ENCODE data around the gene ZDHHC24.
"Not testable (repeated sequence)": the region's sequence is repeated elsewhere in the genome, so short reads cannot be mapped to it uniquely, and the experiment has no call there.

The ZDHHC24 gene

DNA sequence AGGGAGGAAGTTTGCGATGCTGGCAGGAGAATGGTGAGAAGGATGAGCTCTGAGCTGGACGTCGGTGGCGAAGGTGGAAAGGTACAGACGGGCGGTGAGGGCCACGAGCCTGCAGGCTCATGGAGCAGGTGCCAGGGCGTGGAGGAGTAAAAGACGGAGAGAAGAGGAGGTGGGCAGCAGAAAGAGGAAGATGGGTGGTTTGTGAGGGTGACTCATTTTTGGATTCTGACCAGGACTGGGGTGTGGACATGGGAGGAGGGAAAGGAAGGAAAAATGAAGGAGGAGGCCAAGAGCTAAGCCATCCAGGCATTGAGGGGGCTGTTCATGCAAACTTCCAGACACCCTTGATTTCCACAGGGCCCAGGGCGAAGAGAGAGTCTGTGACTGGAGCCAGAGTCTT, 3.5 kb downstream of the ZDHHC24 start:
- H4K20me1 ChIP-seq: peaks cover 0 to 30% (median 0%) of the 10 kb centered on the region in 11 experiments; a peak in 5 of 22 replicates
- H3K27ac ChIP-seq: peak overlapping the region in 5 of 11 experiments; percentile 25 to 95 (median 92); a peak in 3 of 22 replicates
- H3K9ac ChIP-seq: peak overlapping the region in 10 of 11 experiments; percentile 10 to 98 (median 70); a peak in 13 of 22 replicates
- TF ChIP-seq Cebpa-rat (IDR thresholded peaks at IDR 0.05): no peak
- H3K27me3 ChIP-seq: no peaks in the 10 kb centered on the region
- peaks cover 32 to 59% (median 50%) of the 10 kb centered on the region in 11 experiments for H3K36me3 ChIP-seq
- H3K4me1 ChIP-seq: peaks cover 34 to 50% (median 46%) of the 10 kb centered on the region in 10 experiments
- H3K4me2 ChIP-seq: peak overlapping the region in 9 of 11 experiments; percentile 82 to 99 (median 97); a peak in 14 of 22 replicates
- H3K9me3 ChIP-seq (replicated peaks in 1 of 11): no peaks in the 10 kb centered on the region
- no peak overlapping the region for H3K4me3 ChIP-seq

DNA sequence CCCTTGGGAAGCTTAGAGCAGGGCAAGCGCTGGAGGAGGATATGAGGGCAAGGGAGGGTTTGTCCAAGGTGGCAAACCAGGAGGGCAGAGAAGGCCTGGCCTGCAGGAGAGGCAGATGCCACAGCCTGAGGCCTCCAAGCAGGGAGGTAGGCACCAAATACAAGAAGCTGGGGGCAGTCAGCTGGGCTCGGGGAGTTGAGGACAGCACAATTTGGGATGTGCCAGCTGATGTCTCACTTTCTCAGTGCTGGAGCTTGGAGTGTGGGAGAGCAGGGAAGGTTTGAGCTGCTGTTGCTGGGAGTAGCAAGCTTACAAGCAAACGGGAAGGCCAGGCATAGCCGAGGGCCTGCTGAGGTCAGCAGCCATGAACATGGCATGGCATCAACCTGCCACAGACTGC, 4.0 kb downstream of the ZDHHC24 start:
- H3K4me3 ChIP-seq: no peak overlapping the region
- peaks cover 34 to 46% (median 43%) of the 10 kb centered on the region in 10 experiments for H3K4me1 ChIP-seq
- no peaks in the 10 kb centered on the region for H3K9me3 ChIP-seq (replicated peaks in 1 of 11)
- H3K27me3 ChIP-seq: no peaks in the 10 kb centered on the region
- peak overlapping the region in 4 of 11 experiments; percentile 82 to 99 (median 95); a peak in 6 of 22 replicates for H3K4me2 ChIP-seq
- no peak for TF ChIP-seq Cebpa-rat (IDR thresholded peaks at IDR 0.05)
- peak overlapping the region in 9 of 11 experiments; percentile 10 to 98 (median 47); a peak in 5 of 22 replicates for H3K9ac ChIP-seq
- H3K27ac ChIP-seq: 0 out of 22 replicates have a peak overlapping the region, but pooled peaks of 2 of the 11 experiments have one; percentile 25 to 92
- peaks cover 36 to 63% (median 54%) of the 10 kb centered on the region in 11 experiments for H3K36me3 ChIP-seq
- H4K20me1 ChIP-seq: peaks cover 0 to 30% (median 0%) of the 10 kb centered on the region in 11 experiments; a peak in 5 of 22 replicates

DNA sequence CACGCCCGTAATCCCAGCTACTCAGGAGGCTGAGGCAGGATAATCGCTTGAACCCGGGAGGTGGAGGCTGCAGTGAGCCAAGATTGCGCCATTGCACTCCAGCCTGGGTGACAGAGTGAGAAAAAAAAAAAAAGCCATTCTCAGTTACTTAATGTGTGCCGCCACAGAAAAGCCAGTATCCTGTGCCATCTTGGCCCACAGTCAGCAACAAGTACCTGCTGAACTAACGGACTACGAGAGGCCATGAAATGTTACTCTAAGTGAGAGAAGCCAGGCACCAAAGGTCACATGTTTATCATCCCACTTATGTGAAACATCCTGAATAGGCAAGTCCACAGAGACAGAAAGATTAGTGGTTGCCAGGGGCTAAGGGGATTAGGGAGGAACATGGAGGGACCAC, 5.2 kb downstream of the ZDHHC24 start:
- peaks cover 27 to 38% (median 36%) of the 10 kb centered on the region in 10 experiments for H3K4me1 ChIP-seq
- peaks cover 0 to 30% (median 0%) of the 10 kb centered on the region in 11 experiments; a peak in 5 of 22 replicates for H4K20me1 ChIP-seq
- not testable (repeated sequence) for H3K27ac ChIP-seq; H3K9me3 ChIP-seq (replicated peaks in 1 of 11); H3K4me3 ChIP-seq; H3K27me3 ChIP-seq; H3K9ac ChIP-seq; H3K4me2 ChIP-seq
- H3K36me3 ChIP-seq: peaks cover 49 to 76% (median 66%) of the 10 kb centered on the region in 11 experiments

DNA sequence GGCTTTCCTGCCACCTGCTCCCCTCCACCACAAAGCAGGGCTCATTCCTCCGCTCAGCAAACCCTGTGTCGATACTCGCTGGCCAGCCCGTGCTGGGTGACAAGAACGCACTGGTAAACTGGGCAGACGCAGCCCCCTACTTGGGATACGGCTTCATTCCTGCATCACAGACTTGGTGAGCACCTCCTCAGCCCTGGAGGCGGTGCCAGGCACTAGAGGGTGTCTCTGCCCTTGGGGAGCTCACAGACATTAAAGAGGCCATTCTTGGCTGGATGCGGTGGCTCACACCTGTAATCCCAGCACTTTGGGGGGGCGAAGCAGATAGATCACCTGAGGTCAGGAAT, 6.0 kb downstream of the ZDHHC24 start:
- no peak overlapping the region for H3K4me2 ChIP-seq
- no peaks in the 10 kb centered on the region for H3K27me3 ChIP-seq
- peaks cover 51 to 83% (median 73%) of the 10 kb centered on the region in 11 experiments for H3K36me3 ChIP-seq
- peaks cover 22 to 33% (median 32%) of the 10 kb centered on the region in 10 experiments for H3K4me1 ChIP-seq
- peaks cover 0 to 30% (median 0%) of the 10 kb centered on the region in 11 experiments; a peak in 5 of 22 replicates for H4K20me1 ChIP-seq
- no peaks in the 10 kb centered on the region for H3K9me3 ChIP-seq (replicated peaks in 1 of 11)
- no peak overlapping the region for H3K27ac ChIP-seq
- no peak for TF ChIP-seq Cebpa-rat (IDR thresholded peaks at IDR 0.05)
- 0 out of 22 replicates have a peak overlapping the region, but pooled peaks of 1 of the 11 experiments have one; percentile 9 for H3K9ac ChIP-seq
- no peak overlapping the region for H3K4me3 ChIP-seq

DNA sequence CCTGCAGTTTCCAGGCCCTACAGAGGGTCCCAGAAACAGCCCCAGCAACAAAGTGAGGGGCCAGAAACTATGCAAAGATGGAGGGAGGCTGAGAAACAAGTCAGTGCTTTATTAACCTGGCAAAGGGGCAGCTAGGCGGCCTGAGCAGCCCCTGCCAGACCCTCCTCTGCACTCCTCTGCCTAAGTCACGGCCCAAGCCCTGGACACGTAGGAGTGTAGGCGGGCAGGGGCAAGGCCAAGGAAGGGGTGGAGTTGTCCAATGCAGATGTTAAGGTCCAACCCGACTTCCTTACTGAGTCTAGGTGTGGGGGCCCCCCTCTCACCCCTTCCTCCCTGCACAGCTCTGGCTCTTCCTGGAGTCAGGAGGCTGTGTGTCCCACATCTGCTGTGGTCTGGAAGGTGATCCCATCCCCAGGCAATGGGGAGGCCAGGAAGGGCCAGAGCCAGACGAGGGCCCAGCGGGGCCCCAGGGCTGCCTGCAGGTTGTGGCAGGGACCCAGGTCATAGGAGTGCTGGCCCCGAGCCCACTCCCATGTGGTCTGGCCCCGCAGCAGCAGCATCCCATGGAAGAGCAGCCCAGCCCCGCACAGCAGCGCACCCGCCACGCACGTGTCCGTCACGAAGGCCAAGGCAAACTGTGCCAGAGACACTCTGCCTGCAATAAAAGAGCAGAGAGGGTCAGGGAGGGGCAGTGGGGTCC, 6.5 kb downstream of the ZDHHC24 start:
- peak overlapping the region in 1 of 11 experiments; percentile 7; a peak in 1 of 22 replicates for H3K27ac ChIP-seq

DNA sequence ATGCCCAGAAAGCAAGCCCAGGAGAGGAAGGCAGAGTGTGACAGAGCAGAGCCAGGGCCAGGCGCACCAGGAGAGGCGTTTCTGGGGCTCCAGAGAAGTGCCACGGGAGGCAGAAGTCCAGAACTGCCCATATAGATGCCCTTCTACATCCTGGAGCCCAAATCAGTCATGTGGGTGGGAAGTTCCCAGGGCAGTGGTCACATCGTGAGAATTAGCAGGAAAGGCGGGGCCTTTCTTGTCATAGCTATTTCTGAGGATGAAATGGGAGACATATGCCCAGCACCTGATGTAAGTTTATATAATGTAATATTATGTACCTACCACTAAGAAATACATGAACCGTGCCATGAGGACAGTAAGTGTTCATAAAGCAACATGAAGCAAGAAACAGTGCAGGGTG, 13.1 kb downstream of the ZDHHC24 start:
- no peak for TF ChIP-seq Cebpa-rat (IDR thresholded peaks at IDR 0.05)
- Histone ChIP-seq H3K27ac (no peak overlapping the region), H3K9me3 (replicated peaks in 1 of 11) (no peaks in the 10 kb centered on the region), H3K9ac (peak overlapping the region in 1 of 11 experiments; percentile 31; a peak in 1 of 22 replicates), H3K36me3 (peaks cover 19 to 62% (median 30%) of the 10 kb centered on the region in 11 experiments), H3K27me3 (no peaks in the 10 kb centered on the region), H4K20me1 (peaks cover 0 to 18% (median 0%) of the 10 kb centered on the region in 11 experiments; a peak in 2 of 22 replicates), H3K4me3 (no peak overlapping the region), H3K4me1 (0 out of 20 replicates have a peak, but pooled peaks cover 0 to 5% (median 0%) of the 10 kb centered on the region in 10 experiments), H3K4me2 (no peak overlapping the region)

More for the DNA sequence above, 6.5 kb downstream of the ZDHHC24 start:
- Histone ChIP-seq H3K9ac (no peak overlapping the region), H4K20me1 (peaks cover 0 to 30% (median 0%) of the 10 kb centered on the region in 11 experiments; a peak in 5 of 22 replicates), H3K4me3 (no peak overlapping the region), H3K4me2 (no peak overlapping the region), H3K27me3 (no peaks in the 10 kb centered on the region), H3K4me1 (peaks cover 17 to 28% (median 26%) of the 10 kb centered on the region in 10 experiments), H3K9me3 (replicated peaks in 1 of 11) (no peaks in the 10 kb centered on the region), H3K36me3 (peaks cover 51 to 85% (median 75%) of the 10 kb centered on the region in 11 experiments)
- TF ChIP-seq Cebpa-rat (IDR thresholded peaks at IDR 0.05): no peak

DNA sequence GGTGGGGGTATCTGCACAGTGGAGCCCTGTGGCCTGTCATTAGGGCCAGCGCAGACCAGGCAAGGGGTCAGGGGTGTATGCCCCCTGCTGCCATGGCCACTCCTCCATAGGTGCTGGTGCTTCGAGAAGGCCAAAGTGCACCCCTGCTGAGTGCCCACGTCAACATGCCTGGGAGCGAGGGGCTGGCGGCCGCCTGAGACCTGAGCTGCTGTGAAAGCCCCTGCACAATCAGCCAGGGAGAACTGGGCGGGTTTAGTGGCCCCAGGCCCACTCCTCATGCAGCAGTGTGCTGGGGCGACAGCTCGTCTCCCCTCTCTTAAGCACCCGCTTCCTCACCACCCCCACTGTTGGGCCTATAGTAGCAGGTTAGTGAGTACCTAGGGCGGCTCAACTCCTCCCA, 14.0 kb downstream of the ZDHHC24 start:
- Histone ChIP-seq H3K36me3 (peaks cover 17 to 64% (median 30%) of the 10 kb centered on the region in 11 experiments), H3K27me3 (no peaks in the 10 kb centered on the region), H3K9me3 (replicated peaks in 1 of 11) (no peaks in the 10 kb centered on the region), H3K4me3 (no peak overlapping the region), H3K27ac (no peak overlapping the region), H4K20me1 (peaks cover 0 to 18% (median 0%) of the 10 kb centered on the region in 11 experiments; a peak in 2 of 22 replicates), H3K4me1 (0 out of 20 replicates have a peak, but pooled peaks cover 0 to 5% (median 0%) of the 10 kb centered on the region in 10 experiments), H3K9ac (no peak overlapping the region), H3K4me2 (no peak overlapping the region)
- no peak for TF ChIP-seq Cebpa-rat (IDR thresholded peaks at IDR 0.05)

DNA sequence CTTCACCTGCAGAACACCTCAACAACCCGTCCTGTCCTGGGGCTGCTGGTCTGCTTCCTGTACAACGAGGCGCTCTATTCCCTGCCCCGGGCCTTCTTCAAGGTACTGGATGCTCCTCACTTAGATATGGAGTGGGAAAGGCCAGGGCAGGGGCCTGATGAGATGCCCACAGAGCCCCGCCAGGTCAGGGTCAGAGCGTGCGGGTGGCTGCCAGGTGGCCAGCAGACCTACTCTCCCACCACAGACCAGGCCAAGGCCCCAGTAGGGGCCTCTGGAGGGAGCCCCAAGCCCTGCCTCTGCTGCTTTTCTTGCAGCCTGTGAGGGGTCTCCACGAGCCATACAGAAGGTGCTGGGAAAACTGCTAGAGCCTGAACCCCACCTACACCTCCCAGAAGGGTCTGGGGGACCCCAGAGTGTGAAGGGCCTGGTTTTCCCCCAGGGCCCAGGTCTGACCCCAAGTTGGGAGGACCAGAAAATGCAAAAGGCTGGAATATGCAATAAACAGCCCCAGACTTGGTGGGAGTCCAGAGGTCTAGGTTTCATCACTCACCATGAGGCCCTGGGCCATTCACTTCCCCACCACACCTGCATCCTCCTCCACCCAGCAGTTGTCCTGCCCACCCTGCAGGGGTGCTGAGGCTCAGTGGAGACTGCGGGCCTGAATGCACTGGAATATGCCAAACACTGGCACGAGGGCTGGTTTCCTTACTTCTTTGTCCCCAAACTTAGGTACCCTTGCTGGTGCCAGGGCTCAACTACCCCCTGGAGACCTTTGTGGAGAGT, 14.7 kb downstream of the ZDHHC24 start:
- Histone ChIP-seq H3K9ac (0 out of 22 replicates have a peak overlapping the region, but pooled peaks of 1 of the 11 experiments have one; percentile 18), H3K4me1 (0 out of 20 replicates have a peak, but pooled peaks cover 0 to 5% (median 0%) of the 10 kb centered on the region in 10 experiments), H3K36me3 (peaks cover 13 to 64% (median 27%) of the 10 kb centered on the region in 11 experiments; a peak in 20 of 22 replicates), H3K27me3 (no peaks in the 10 kb centered on the region), H3K27ac (no peak overlapping the region), H3K4me2 (no peak overlapping the region), H3K9me3 (replicated peaks in 1 of 11) (no peaks in the 10 kb centered on the region), H4K20me1 (peaks cover 0 to 18% (median 0%) of the 10 kb centered on the region in 11 experiments; a peak in 2 of 22 replicates), H3K4me3 (no peak overlapping the region)
- TF ChIP-seq Cebpa-rat (IDR thresholded peaks at IDR 0.05): no peak

All from BLaER1 treated with 17β-estradiol and CSF1 and Interleukin-3, amounts not matched to agents 10 nM and 100 nM (cell line).